Ectodermal cell (in vitro differentiated cells): ENCODE data around the gene KAZN.

Experiments
- H3K27ac ChIP-seq: 2 replicates; pipeline ENCODE4 v1.7.0; 2013; ENCODE audit warnings: mild to moderate bottlenecking, low read depth, low read length; ENCODE audit not compliant: insufficient read depth, poor library complexity, severe bottlenecking
- H3K27me3 ChIP-seq: 2 replicates; pipeline ENCODE4 v1.7.0; 2013; ENCODE audit warnings: mild to moderate bottlenecking, low read length; ENCODE audit not compliant: insufficient read depth, control insufficient read depth, poor library complexity, severe bottlenecking
- H3K36me3 ChIP-seq: one replicate; pipeline ENCODE4 v1.7.0; 2013; ENCODE audit warnings: low read length; ENCODE audit not compliant: control insufficient read depth, insufficient read depth
- H3K4me1 ChIP-seq: one replicate; pipeline ENCODE4 v1.7.0; 2013; ENCODE audit warnings: low read length; ENCODE audit not compliant: control insufficient read depth, insufficient read depth
- H3K4me3 ChIP-seq: 2 replicates; pipeline ENCODE4 v1.7.0; 2013; ENCODE audit warnings: low read depth, low read length, control low read depth; ENCODE audit not compliant: insufficient read depth
- H3K9me3 ChIP-seq: 2 replicates; pipeline ENCODE4 v1.7.0; 2013; ENCODE audit warnings: mild to moderate bottlenecking, low read length, moderate library complexity; ENCODE audit not compliant: control insufficient read depth
- WGBS, 2 experiments: methylation state at CpG; one replicate each; pipeline ENCODE4 v1.1.7; 2013; ENCODE audit warnings: missing lambda C conversion rate in 2 of 2; 5-methylcytosine and 5-hydroxymethylcytosine counted together

Gene KAZN

GRCh38 chr1:14768582-14769304, 170.3 kb downstream of the KAZN start:
- Histone ChIP-seq H3K36me3 (no peaks in the 10 kb centered on the region), H3K4me1 (peaks cover 17% of the 10 kb centered on the region), H3K27me3 (no peaks in the 10 kb centered on the region), H3K4me3 (no peak overlapping the region), H3K9me3 (no peaks in the 10 kb centered on the region), H3K27ac (no peak overlapping the region)
- WGBS, 2 experiments = 93 to 96% methylated on average over 6 of the region's 6 CpGs

GRCh38 chr1:14769486-14770274, 171.2 kb downstream of the KAZN start:
- H3K27ac ChIP-seq = no peak overlapping the region
- peaks cover 17% of the 10 kb centered on the region for H3K4me1 ChIP-seq
- WGBS, 2 experiments = 87% methylated on average over 12 of the region's 12 CpGs

GRCh38 chr1:14773396-14774025, 175.0 kb downstream of the KAZN start:
- H3K4me3 ChIP-seq = no peak overlapping the region
- peaks cover 3% of the 10 kb centered on the region for H3K4me1 ChIP-seq
- no peaks in the 10 kb centered on the region for H3K36me3 ChIP-seq
- no peak overlapping the region for H3K27ac ChIP-seq
- H3K27me3 ChIP-seq = no peaks in the 10 kb centered on the region
- H3K9me3 ChIP-seq = no peaks in the 10 kb centered on the region
- WGBS, 2 experiments = 93 to 95% methylated on average over 13 of the region's 13 CpGs

More at GRCh38 chr1:14769486-14770274, 171.2 kb downstream of the KAZN start:
- Histone ChIP-seq H3K9me3 (no peaks in the 10 kb centered on the region), H3K36me3 (no peaks in the 10 kb centered on the region), H3K27me3 (no peaks in the 10 kb centered on the region), H3K4me3 (no peak overlapping the region)

GRCh38 chr1:14774225-14774624, 175.7 kb downstream of the KAZN start:
- Histone ChIP-seq H3K27ac (no peak overlapping the region), H3K27me3 (no peaks in the 10 kb centered on the region), H3K4me3 (no peak overlapping the region), H3K4me1 (peaks cover 7% of the 10 kb centered on the region), H3K36me3 (no peaks in the 10 kb centered on the region), H3K9me3 (no peaks in the 10 kb centered on the region)
- WGBS, 2 experiments = 91 to 96% methylated on average over 5 of the region's 5 CpGs

GRCh38 chr1:14774988-14775387, 176.5 kb downstream of the KAZN start:
- Histone ChIP-seq H3K27ac (no peak overlapping the region), H3K36me3 (no peaks in the 10 kb centered on the region), H3K9me3 (no peaks in the 10 kb centered on the region), H3K4me3 (no peak overlapping the region), H3K27me3 (no peaks in the 10 kb centered on the region), H3K4me1 (peaks cover 7% of the 10 kb centered on the region)
- WGBS, 2 experiments = 91 to 93% methylated on average over 4 of the region's 4 CpGs

- Histone ChIP-seq H3K36me3 (no peaks in the 10 kb centered on the region), H3K4me3 (no peak overlapping the region), H3K27me3 (no peaks in the 10 kb centered on the region), H3K9me3 (no peaks in the 10 kb centered on the region), H3K27ac (no peak overlapping the region), H3K4me1 (peaks cover 7% of the 10 kb centered on the region)
- 94 to 97% methylated on average over 10 of the region's 10 CpGs for WGBS, 2 experiments
Measured at GRCh38 chr1:14775434-14775833, 176.9 kb downstream of the KAZN start.

GRCh38 chr1:14777516-14778506, 179.3 kb downstream of the KAZN start:
- H3K27me3 ChIP-seq = no peaks in the 10 kb centered on the region
- 85 to 86% methylated on average over 10 to 11 of the region's 11 CpGs for WGBS, 2 experiments
- no peak overlapping the region for H3K4me3 ChIP-seq
- no peak overlapping the region for H3K27ac ChIP-seq
- no peaks in the 10 kb centered on the region for H3K36me3 ChIP-seq
- no peaks in the 10 kb centered on the region for H3K9me3 ChIP-seq
- peaks cover 11% of the 10 kb centered on the region for H3K4me1 ChIP-seq

GRCh38 chr1:14778541-14778897, 180.0 kb downstream of the KAZN start:
- WGBS, 2 experiments = 95 to 97% methylated on average over 3 of the region's 3 CpGs

GRCh38 chr1:14778898-14779865, 180.7 kb downstream of the KAZN start:
- Histone ChIP-seq H3K36me3 (no peaks in the 10 kb centered on the region), H3K9me3 (no peaks in the 10 kb centered on the region), H3K27me3 (no peaks in the 10 kb centered on the region), H3K4me3 (no peak overlapping the region), H3K27ac (no peak overlapping the region), H3K4me1 (peaks cover 15% of the 10 kb centered on the region)
- 61 to 62% methylated on average over 12 of the region's 12 CpGs for WGBS, 2 experiments

More at GRCh38 chr1:14778541-14778897, 180.0 kb downstream of the KAZN start:
- no peaks in the 10 kb centered on the region for H3K9me3 ChIP-seq
- H3K4me1 ChIP-seq = peaks cover 15% of the 10 kb centered on the region
- H3K4me3 ChIP-seq = no peak overlapping the region
- no peaks in the 10 kb centered on the region for H3K36me3 ChIP-seq
- no peaks in the 10 kb centered on the region for H3K27me3 ChIP-seq
- H3K27ac ChIP-seq = no peak overlapping the region
